Cardiac muscle cell (in vitro differentiated cells and primary cell): Measurements from ENCODE around the gene HLA-DMA. TPM values are rescaled to one million over a fixed set of nuclear protein-coding genes. Genes with fewer than 3 reads are reported as not detected.
A peak's percentile ranks its signal among the peaks of the same experiment; 100 is the strongest.

Source experiments
- DNase-seq, 2 donors: peaks; one replicate each; pipeline versions ENCODE4 v3.0.0 to v3.0.0-alpha.2; 2010 to 2017; ENCODE audit warnings: low read depth in 1 of 2, low spot score in 1 of 2
- H3K27ac ChIP-seq: fragments of 200-600 bp; sonication (generic); 2 replicates; pipeline ENCODE4 v1.5.1; 2016
- H3K27me3 ChIP-seq: fragments of 200-600 bp; sonication (generic); 2 replicates; pipeline ENCODE4 v1.6.0; 2016; ENCODE audit warnings: control low read depth
- H3K36me3 ChIP-seq: fragments of 200-600 bp; sonication (generic); 2 replicates; pipeline ENCODE4 v1.5.1; 2016; ENCODE audit warnings: control low read depth
- H3K4me1 ChIP-seq: fragments of 200-600 bp; sonication (generic); 2 replicates; pipeline ENCODE4 v1.8.1; 2017; ENCODE audit warnings: low read depth, mild to moderate bottlenecking, mixed run types
- H3K4me3 ChIP-seq: fragments of 200-600 bp; sonication (generic); 2 replicates; pipeline ENCODE4 v1.5.1; 2016; ENCODE audit warnings: mild to moderate bottlenecking
- H3K9me3 ChIP-seq: fragments of 200-600 bp; sonication (generic); 2 replicates; pipeline ENCODE4 v1.5.1; 2017; ENCODE audit warnings: low read depth, mild to moderate bottlenecking, control low read depth
- polyA plus RNA-seq: library from polyadenylated mRNA; unstranded; fragments of >200 nt; fragmentation: Nextera tagmentation; extraction: Ambion mirVana; gene quantifications from 2 replicates; pipeline ENCODE4 v1.2.1, GENCODE V29; 2016
- total RNA-seq: library from RNA; depleted of rRNA; stranded (reverse); fragments of >200 nt; gene quantifications from 2 replicates; pipeline ENCODE4 v1.2.3, GENCODE V29; 2016
- TF ChIP-seq, protein P1 (sequence below): IDR thresholded peaks from 2 replicates; pipeline ENCODE4 v1.5.1; 2012; ENCODE audit warnings: low read depth, mild to moderate bottlenecking, low read length

The HLA-DMA gene
- total and polyA plus RNA-seq, 2 experiments from 2014 or later: 2.9 to 3.7 TPM

DNA sequence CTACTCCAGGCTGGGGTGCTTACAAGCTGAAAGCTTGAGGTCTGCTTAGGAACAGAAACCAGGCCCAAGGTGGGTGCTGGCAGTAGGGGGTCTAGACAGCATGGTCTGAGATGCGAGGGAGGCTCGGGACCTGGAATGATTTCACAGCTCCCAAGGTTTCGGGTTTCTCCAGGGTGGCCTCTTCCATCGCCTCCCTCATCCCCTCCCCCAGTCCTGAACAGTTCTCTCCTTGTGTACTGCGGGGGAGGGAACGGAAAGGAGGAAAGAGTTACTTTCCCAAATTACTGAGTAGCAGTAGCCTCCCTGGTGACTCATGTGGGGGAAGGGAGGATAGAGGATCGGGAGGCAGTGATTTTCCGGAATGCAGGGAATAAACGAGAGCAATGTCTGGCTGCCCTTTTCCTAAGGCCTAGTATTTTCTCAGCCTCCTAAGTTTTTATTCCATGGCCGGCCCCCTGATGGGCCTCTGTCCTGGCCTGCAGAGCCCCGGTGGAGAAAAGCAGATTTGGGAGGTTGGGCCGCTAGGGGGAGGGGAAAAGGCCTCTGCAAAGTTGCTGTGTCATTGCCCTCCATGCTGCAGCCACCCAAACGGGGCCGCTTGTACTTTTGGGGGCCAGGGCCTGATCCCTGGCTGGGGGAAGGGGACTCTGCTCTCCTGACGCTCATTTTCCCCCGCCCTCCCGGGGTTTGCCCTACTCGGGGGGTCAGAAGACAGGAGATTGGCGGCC, 17.0 kb upstream of the HLA-DMA start:
- no peaks in the 10 kb centered on the region for H3K9me3 ChIP-seq
- H3K27ac ChIP-seq: peak overlapping the region; percentile 99
- H3K36me3 ChIP-seq: peaks cover 6% of the 10 kb centered on the region
- H3K27me3 ChIP-seq: no peaks in the 10 kb centered on the region
- peaks cover 18% of the 10 kb centered on the region for H3K4me1 ChIP-seq
- TF ChIP-seq, protein P1, sequence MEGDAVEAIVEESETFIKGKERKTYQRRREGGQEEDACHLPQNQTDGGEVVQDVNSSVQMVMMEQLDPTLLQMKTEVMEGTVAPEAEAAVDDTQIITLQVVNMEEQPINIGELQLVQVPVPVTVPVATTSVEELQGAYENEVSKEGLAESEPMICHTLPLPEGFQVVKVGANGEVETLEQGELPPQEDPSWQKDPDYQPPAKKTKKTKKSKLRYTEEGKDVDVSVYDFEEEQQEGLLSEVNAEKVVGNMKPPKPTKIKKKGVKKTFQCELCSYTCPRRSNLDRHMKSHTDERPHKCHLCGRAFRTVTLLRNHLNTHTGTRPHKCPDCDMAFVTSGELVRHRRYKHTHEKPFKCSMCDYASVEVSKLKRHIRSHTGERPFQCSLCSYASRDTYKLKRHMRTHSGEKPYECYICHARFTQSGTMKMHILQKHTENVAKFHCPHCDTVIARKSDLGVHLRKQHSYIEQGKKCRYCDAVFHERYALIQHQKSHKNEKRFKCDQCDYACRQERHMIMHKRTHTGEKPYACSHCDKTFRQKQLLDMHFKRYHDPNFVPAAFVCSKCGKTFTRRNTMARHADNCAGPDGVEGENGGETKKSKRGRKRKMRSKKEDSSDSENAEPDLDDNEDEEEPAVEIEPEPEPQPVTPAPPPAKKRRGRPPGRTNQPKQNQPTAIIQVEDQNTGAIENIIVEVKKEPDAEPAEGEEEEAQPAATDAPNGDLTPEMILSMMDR: peak; percentile 23
- H3K4me3 ChIP-seq: peak overlapping the region; percentile 73
- peak; percentile 79 to 98 for DNase-seq

DNA sequence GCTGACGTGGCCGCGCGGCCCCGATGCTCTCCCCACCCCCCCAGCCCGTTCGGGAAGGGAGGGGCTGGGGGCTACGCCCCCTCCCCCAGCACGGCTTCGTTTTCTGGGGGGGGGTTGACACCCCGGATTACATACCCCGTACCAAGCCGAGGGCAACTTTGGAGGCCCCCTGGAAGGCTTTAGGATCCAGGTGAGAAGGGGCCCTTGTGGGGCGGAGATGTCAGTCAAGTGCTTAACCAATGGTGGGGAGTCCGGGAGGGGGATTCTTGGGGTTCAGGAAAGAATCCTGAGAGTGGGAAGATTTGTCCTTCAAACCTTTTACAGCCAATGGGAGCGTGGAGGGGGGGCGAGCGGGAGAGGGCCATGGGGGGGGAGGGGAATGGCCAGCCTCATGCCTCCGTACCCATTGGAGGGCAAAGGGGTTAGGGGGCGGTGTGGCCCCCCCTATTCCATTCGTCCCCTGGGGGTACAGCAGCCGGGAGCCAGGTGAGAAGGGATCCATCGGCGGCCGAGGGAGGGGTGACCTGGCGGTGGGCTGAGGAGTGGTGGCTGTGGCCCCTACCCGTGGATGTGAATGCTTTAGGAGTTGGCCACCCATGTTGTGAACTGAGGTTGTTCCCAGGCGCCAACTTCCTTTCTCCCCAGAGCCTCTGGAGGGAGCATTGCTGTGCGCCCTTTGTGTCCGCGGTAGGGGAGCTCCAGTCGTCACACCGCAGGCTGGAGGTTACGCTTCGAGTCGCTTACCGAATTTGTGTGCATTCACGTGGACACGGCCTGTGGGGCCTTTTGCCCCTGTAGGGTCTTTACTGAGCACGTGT, 16.2 kb upstream of the HLA-DMA start:
- Histone ChIP-seq H3K27me3 (no peaks in the 10 kb centered on the region), H3K27ac (peak overlapping the region; percentile 99)
- TF ChIP-seq, protein P1: peak; percentile 27

DNA sequence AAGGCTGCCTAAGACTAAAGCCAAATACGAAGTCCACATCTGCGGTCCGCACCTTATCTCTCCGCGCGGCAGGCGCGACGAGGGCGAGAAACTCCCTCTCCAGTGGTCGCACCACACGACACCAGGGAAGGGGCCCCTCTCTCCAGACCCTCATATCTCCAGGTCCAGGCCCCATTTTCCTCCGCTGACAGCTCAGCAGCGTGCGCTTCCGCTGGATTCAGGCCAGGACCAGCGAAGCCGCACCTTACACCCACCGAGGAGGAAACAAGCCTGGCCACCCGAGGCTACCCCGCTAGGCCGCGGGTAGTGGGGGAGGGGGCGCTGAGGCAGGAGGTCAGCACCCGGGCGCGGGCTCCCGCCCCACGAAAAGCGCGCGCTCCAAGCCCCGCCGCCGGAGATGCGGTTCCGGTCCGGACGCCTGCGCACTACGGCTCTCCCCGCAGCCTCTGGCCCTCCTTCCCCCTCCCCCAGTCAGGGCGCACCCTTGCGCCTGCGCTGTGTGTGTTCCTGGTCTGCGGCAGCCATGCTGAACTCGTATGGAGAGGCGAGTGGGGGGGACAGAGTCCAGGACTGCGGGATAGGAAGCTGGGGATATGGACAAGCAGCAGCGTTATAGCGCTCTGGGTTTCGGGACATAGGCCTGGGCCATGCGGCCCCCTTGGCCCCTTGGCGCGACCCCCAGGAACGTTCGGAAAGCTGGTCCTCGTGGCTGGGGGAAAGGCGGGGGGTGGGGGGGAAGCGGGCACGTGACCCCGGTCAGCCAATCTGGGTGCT, 15.4 kb upstream of the HLA-DMA start, which contains the start of gene BRD2:
TSS of gene BRD2 (plus strand) at position 502 of the 774 bp plus-strand sequence. CDS start 4,305 bp downstream, outside the sequence.
- peaks cover 3% of the 10 kb centered on the region for H3K36me3 ChIP-seq
- H3K27ac ChIP-seq: peak within 1 kb of the TSS; percentile 99
- TF ChIP-seq, protein P1: no peak
- peaks cover 15% of the 10 kb centered on the region for H3K4me1 ChIP-seq
- peak; percentile 97 to 98 for DNase-seq
- no peaks in the 10 kb centered on the region for H3K27me3 ChIP-seq
- no peaks in the 10 kb centered on the region for H3K9me3 ChIP-seq
- peak within 1 kb of the TSS; percentile 73 for H3K4me3 ChIP-seq

More for the DNA sequence above, 16.2 kb upstream of the HLA-DMA start:
- H3K36me3 ChIP-seq: peaks cover 3% of the 10 kb centered on the region
- DNase-seq: peak; percentile 80 to 91
- H3K4me1 ChIP-seq: peaks cover 15% of the 10 kb centered on the region
- peak overlapping the region; percentile 73 for H3K4me3 ChIP-seq
- H3K9me3 ChIP-seq: no peaks in the 10 kb centered on the region

DNA sequence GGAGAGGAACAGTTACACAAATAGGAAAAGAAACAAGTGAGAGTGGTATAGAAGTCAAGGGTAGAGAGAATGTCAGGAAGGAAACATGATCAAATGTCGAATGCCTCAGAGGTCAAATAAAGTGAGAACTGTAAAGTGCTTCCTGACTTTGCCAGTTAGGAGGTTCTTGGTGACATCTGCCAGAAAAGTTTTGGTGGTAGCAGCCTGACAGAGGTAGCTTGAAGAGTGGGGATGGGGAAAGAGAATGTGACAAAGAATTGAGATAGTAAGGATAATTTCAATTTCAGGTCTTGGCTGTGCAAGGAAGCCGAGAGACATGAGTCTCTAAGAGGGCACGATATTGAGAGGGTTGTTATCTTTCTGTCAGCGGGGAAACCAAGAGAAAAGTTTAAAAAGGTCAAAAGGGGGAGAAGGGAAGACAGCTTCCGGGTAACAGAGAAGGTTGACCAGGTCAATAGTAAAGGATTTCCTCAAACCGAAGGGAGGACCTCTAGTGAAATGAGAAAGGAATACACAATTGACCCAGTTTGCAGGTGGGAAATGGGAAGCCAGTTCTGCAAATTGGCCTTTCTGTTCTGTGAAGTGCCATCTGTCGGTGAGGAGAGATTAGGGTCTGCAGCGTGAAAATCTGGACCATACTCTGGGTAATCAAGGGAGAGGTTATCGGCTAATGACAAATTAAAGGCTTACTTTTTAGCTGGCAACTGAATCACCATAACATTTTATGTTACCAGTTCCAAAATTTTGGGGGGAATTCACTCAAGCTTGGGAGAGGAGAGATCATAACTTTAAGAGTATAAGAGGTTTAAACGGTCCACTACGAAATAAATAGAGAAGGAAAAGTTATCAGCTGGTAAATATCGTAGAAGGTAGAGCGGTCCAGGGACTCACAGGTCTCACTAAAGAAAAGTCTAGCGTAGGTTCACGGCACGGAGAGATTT, 14.5 kb upstream of the HLA-DMA start:
- H3K27ac ChIP-seq: peak overlapping the region; percentile 99
- DNase-seq: peak in 1 of 2 donors; percentile 57
- H3K4me3 ChIP-seq: peak overlapping the region; percentile 73
- TF ChIP-seq, protein P1: peak; percentile 54
- no peaks in the 10 kb centered on the region for H3K9me3 ChIP-seq
- peaks cover 15% of the 10 kb centered on the region for H3K4me1 ChIP-seq
- H3K36me3 ChIP-seq: peaks cover 3% of the 10 kb centered on the region
- H3K27me3 ChIP-seq: no peaks in the 10 kb centered on the region
